ENCODE measurements around the gene SLC10A2.

Gene SLC10A2

GRCh38 chr13:103067751-103068555 lies 1.7 kb upstream of the SLC10A2 start:
- no peak overlapping the region for H3K9ac ChIP-seq (ENCODE audit: low read length)
- no peak overlapping the region for H3K23ac ChIP-seq (ENCODE audit: low read length)
- no CpG with 5 or more reads among the region's 7 CpGs for WGBS (ENCODE audit: extremely low coverage, insufficient coverage, insufficient read length)
- peaks cover 0 to 3% of the 10 kb centered on the region in 2 experiments for H3K4me1 ChIP-seq (ENCODE audit: control insufficient read depth in 1 of 2, insufficient read depth in 2 of 2, low read length in 2 of 2)
- H3K36me3 ChIP-seq (ENCODE audit: control insufficient read depth in 1 of 2, insufficient read depth in 2 of 2, low read length in 2 of 2), result no peaks in the 10 kb centered on the region
- H2BK5ac ChIP-seq (ENCODE audit: low read depth, low read length, poor library complexity), result no peak overlapping the region
- H2AK5ac ChIP-seq (ENCODE audit: low read length), result no peak overlapping the region
- H4K8ac ChIP-seq (ENCODE audit: low read depth, low read length), result no peak overlapping the region
- no peak overlapping the region for H3K27ac ChIP-seq (ENCODE audit: low read depth, low read length)
- H3K18ac ChIP-seq (ENCODE audit: low read length), result no peak overlapping the region
- no peaks in the 10 kb centered on the region for H3K9me3 ChIP-seq (ENCODE audit: insufficient read depth, low read depth, low read length)
- H2AFZ ChIP-seq (ENCODE audit: insufficient read depth, low read length, poor library complexity), result no peak overlapping the region
- no peak overlapping the region for H2BK12ac ChIP-seq (ENCODE audit: low read length)
- no peak overlapping the region for H3K4me2 ChIP-seq (ENCODE audit: low read length)
- H4K91ac ChIP-seq (ENCODE audit: low read depth, low read length), result no peak overlapping the region
- H3K79me1 ChIP-seq (ENCODE audit: low read length), result no peaks in the 10 kb centered on the region
- H4K12ac ChIP-seq (ENCODE audit: low read depth, low read length), result no peak overlapping the region
- no peak overlapping the region for H2BK120ac ChIP-seq (ENCODE audit: insufficient read depth, low read length, poor library complexity)
- H3K14ac ChIP-seq (ENCODE audit: low read length), result no peak overlapping the region
- H3K4me3 ChIP-seq (ENCODE audit: low read depth, low read length), result no peak overlapping the region
- no peaks in the 10 kb centered on the region for H3K27me3 ChIP-seq (ENCODE audit: insufficient read depth, low read length)
- no peaks in the 10 kb centered on the region for H3K79me2 ChIP-seq (ENCODE audit: control insufficient read depth, insufficient read depth, low read length, poor library complexity)
- no peak for DNase-seq
- H3K4ac ChIP-seq (ENCODE audit: low read depth, low read length), result no peak overlapping the region

DNA sequence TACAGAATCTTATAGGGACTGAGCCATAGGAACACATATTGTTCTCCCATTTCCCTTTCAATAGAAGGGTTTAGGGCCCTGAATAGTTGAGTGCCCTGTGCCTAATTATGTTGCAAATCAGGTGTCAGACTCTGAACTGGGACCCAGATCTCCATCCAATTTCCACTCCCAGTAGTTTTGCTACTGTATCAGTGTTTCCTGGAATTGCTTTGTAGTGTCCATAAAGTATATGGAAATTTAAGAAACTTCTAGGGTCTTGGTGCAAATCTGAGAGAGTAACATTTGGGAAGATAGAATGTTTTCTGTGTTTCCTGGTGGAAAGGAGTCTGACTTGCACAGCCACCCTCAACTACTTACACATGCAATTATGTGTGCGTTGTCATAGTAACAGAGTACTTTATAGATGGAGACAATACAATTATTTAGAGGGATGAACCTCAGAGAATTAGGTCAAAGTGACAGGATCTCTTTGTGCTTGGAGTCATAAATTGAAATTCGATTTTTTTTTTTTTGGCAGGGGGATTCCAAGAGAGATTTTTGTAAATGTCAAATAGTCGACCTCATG lies 646 bp upstream of the SLC10A2 start:
- Histone ChIP-seq H2BK120ac (ENCODE audit: insufficient read depth, low read length, poor library complexity) (no peak overlapping the region), H2AFZ (ENCODE audit: insufficient read depth, low read length, poor library complexity) (no peak overlapping the region), H3K36me3 (ENCODE audit: control insufficient read depth in 1 of 2, insufficient read depth in 2 of 2, low read length in 2 of 2) (no peaks in the 10 kb centered on the region), H3K4ac (ENCODE audit: low read depth, low read length) (no peak overlapping the region), H3K4me3 (ENCODE audit: low read depth, low read length) (no peak overlapping the region), H3K79me1 (ENCODE audit: low read length) (no peaks in the 10 kb centered on the region), H4K8ac (ENCODE audit: low read depth, low read length) (no peak overlapping the region), H2BK12ac (ENCODE audit: low read length) (no peak overlapping the region), H3K27ac (ENCODE audit: low read depth, low read length) (no peak overlapping the region), H3K18ac (ENCODE audit: low read length) (no peak overlapping the region), H4K12ac (ENCODE audit: low read depth, low read length) (no peak overlapping the region), H3K4me2 (ENCODE audit: low read length) (no peak overlapping the region), H2AK5ac (ENCODE audit: low read length) (no peak overlapping the region), H3K4me1 (ENCODE audit: control insufficient read depth in 1 of 2, insufficient read depth in 2 of 2, low read length in 2 of 2) (peaks cover 0 to 3% of the 10 kb centered on the region in 2 experiments), H3K9ac (ENCODE audit: low read length) (no peak overlapping the region), H3K27me3 (ENCODE audit: insufficient read depth, low read length) (no peaks in the 10 kb centered on the region), H3K79me2 (ENCODE audit: control insufficient read depth, insufficient read depth, low read length, poor library complexity) (no peaks in the 10 kb centered on the region), H3K14ac (ENCODE audit: low read length) (no peak overlapping the region), H2BK5ac (ENCODE audit: low read depth, low read length, poor library complexity) (no peak overlapping the region), H3K9me3 (ENCODE audit: insufficient read depth, low read depth, low read length) (no peaks in the 10 kb centered on the region), H3K23ac (ENCODE audit: low read length) (no peak overlapping the region), H4K91ac (ENCODE audit: low read depth, low read length) (no peak overlapping the region)
- WGBS (ENCODE audit: extremely low coverage, insufficient coverage, insufficient read length), result no CpG with 5 or more reads among the region's 3 CpGs
- no peak for DNase-seq

DNA sequence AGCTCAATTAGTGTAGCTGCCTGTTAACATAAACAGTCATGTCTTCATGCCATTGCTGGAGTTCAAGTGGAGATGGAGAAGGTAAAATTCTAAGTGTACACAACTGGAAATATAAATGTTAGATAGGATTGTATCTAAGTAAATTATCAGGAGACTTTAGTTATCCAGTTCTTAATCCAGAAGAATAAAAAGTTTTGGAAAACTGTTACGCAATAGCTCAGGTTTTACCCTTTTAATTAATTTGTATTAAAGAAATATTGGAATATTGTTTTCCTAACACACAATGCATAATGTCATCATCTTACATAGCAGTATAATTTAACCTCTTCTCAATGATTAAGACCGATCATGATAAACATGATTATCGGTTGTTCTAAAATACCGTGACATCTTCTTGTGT lies 2.8 kb downstream of the SLC10A2 start:
- Histone ChIP-seq H3K14ac (ENCODE audit: low read length) (no peak overlapping the region), H3K79me1 (ENCODE audit: low read length) (no peaks in the 10 kb centered on the region), H3K4me2 (ENCODE audit: low read length) (no peak overlapping the region), H4K91ac (ENCODE audit: low read depth, low read length) (no peak overlapping the region), H2AFZ (ENCODE audit: insufficient read depth, low read length, poor library complexity) (no peak overlapping the region), H2BK5ac (ENCODE audit: low read depth, low read length, poor library complexity) (no peak overlapping the region), H2AK5ac (ENCODE audit: low read length) (no peak overlapping the region), H2BK120ac (ENCODE audit: insufficient read depth, low read length, poor library complexity) (no peak overlapping the region), H3K4me3 (ENCODE audit: low read depth, low read length) (no peak overlapping the region), H3K79me2 (ENCODE audit: control insufficient read depth, insufficient read depth, low read length, poor library complexity) (no peaks in the 10 kb centered on the region), H3K9ac (ENCODE audit: low read length) (no peak overlapping the region), H3K4me1 (ENCODE audit: control insufficient read depth in 1 of 2, insufficient read depth in 2 of 2, low read length in 2 of 2) (peaks cover 0 to 3% of the 10 kb centered on the region in 2 experiments), H4K12ac (ENCODE audit: low read depth, low read length) (no peak overlapping the region), H3K27me3 (ENCODE audit: insufficient read depth, low read length) (no peaks in the 10 kb centered on the region), H3K27ac (ENCODE audit: low read depth, low read length) (no peak overlapping the region), H4K8ac (ENCODE audit: low read depth, low read length) (no peak overlapping the region), H3K18ac (ENCODE audit: low read length) (no peak overlapping the region), H3K36me3 (ENCODE audit: control insufficient read depth in 1 of 2, insufficient read depth in 2 of 2, low read length in 2 of 2) (no peaks in the 10 kb centered on the region), H3K23ac (ENCODE audit: low read length) (no peak overlapping the region), H3K9me3 (ENCODE audit: insufficient read depth, low read depth, low read length) (no peaks in the 10 kb centered on the region), H2BK12ac (ENCODE audit: low read length) (no peak overlapping the region), H3K4ac (ENCODE audit: low read depth, low read length) (no peak overlapping the region)
- DNase-seq, result no peak
- no CpG with 5 or more reads among the region's 4 CpGs for WGBS (ENCODE audit: extremely low coverage, insufficient coverage, insufficient read length)

DNA sequence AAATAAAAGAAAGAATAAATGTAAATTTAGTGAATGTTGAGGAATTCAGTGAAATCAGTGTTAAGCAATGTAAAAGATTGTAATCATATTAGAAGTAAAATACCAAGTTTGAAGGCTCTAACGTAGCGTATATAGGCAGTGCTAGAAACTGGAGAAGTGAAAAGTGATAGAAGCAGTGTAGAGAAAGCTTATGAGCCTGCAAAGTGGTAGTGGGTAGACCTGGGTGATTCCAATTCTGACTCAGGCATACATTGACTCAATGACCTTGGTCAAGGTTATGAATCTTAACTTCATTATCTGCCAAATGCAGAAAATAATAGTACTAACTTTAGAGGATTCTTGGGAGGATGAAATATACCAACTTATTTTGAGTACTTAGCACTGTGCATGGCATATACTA lies 4.1 kb downstream of the SLC10A2 start:
- no peak overlapping the region for H2BK5ac ChIP-seq (ENCODE audit: low read depth, low read length, poor library complexity)
- H3K27ac ChIP-seq (ENCODE audit: low read depth, low read length), result no peak overlapping the region
- no peak overlapping the region for H3K4ac ChIP-seq (ENCODE audit: low read depth, low read length)
- no peak overlapping the region for H3K23ac ChIP-seq (ENCODE audit: low read length)
- no peak overlapping the region for H4K8ac ChIP-seq (ENCODE audit: low read depth, low read length)
- H3K4me3 ChIP-seq (ENCODE audit: low read depth, low read length), result no peak overlapping the region
- H3K18ac ChIP-seq (ENCODE audit: low read length), result no peak overlapping the region
- no peaks in the 10 kb centered on the region for H3K79me1 ChIP-seq (ENCODE audit: low read length)
- H2AK5ac ChIP-seq (ENCODE audit: low read length), result no peak overlapping the region
- H3K9ac ChIP-seq (ENCODE audit: low read length), result no peak overlapping the region
- no peaks in the 10 kb centered on the region for H3K36me3 ChIP-seq (ENCODE audit: control insufficient read depth in 1 of 2, insufficient read depth in 2 of 2, low read length in 2 of 2)
- no peaks in the 10 kb centered on the region for H3K79me2 ChIP-seq (ENCODE audit: control insufficient read depth, insufficient read depth, low read length, poor library complexity)
- H4K91ac ChIP-seq (ENCODE audit: low read depth, low read length), result no peak overlapping the region
- H3K4me1 ChIP-seq (ENCODE audit: control insufficient read depth in 1 of 2, insufficient read depth in 2 of 2, low read length in 2 of 2), result no peaks in the 10 kb centered on the region
- no peak overlapping the region for H3K4me2 ChIP-seq (ENCODE audit: low read length)
- WGBS (ENCODE audit: extremely low coverage, insufficient coverage, insufficient read length), result no CpG with 5 or more reads among the region's 2 CpGs
- H3K27me3 ChIP-seq (ENCODE audit: insufficient read depth, low read length), result no peaks in the 10 kb centered on the region
- no peak overlapping the region for H2BK120ac ChIP-seq (ENCODE audit: insufficient read depth, low read length, poor library complexity)
- H3K14ac ChIP-seq (ENCODE audit: low read length), result no peak overlapping the region
- H2AFZ ChIP-seq (ENCODE audit: insufficient read depth, low read length, poor library complexity), result no peak overlapping the region
- H4K12ac ChIP-seq (ENCODE audit: low read depth, low read length), result no peak overlapping the region
- peaks cover 2% of the 10 kb centered on the region for H3K9me3 ChIP-seq (ENCODE audit: insufficient read depth, low read depth, low read length)
- no peak for DNase-seq
- H2BK12ac ChIP-seq (ENCODE audit: low read length), result no peak overlapping the region
